ENCODE measurements around the gene ITPR2. TPM values are rescaled to one million over a fixed set of nuclear protein-coding genes. Genes with fewer than 3 reads are reported as not detected.

ITPR2 gene
- total RNA-seq, 1 donor from 2014 or later = 15.8 TPM

DNA sequence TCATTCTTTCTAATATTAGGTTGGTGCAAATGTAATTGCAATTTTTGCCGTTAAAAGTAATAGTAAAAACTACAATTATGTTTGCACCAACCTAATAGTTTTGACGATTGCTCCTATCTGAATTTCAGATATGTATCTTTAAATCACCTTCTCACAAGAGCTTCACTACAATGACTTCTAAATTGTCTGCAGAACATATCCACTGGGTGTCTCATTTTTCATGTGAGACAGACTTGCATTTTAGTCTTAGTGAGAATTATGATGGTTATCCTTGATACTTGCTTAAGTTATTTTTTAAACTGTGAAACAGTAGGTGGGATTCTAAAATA, 84.6 kb downstream of the ITPR2 start:
- TF ChIP-seq CTCF (IDR thresholded peaks at IDR 0.05; ENCODE audit: borderline replicate concordance) = no peak
- intact Hi-C loops (cut with micrococcal nuclease) = no loop called here
- Histone ChIP-seq H3K4me1 (peaks cover 10% of the 10 kb centered on the region), H3K9me3 (replicated peaks) (no peaks in the 10 kb centered on the region), H3K36me3 (no peaks in the 10 kb centered on the region), H3K27ac (replicated peaks) (no peak overlapping the region), H3K27me3 (ENCODE audit: low read depth) (no peaks in the 10 kb centered on the region), H3K4me3 (no peak overlapping the region)
- DNase-seq = no peak

- H3K27ac ChIP-seq (replicated peaks) = no peak overlapping the region
- intact Hi-C loops (cut with micrococcal nuclease) = no loop called here
Measured at GRCh38 chr12:26746121-26746714, 86.8 kb downstream of the ITPR2 start.

GRCh38 chr12:26744697-26745440, 88.1 kb downstream of the ITPR2 start:
- H3K27ac ChIP-seq (replicated peaks) = no peak overlapping the region
- no peaks in the 10 kb centered on the region for H3K9me3 ChIP-seq (replicated peaks)
- H3K36me3 ChIP-seq = no peaks in the 10 kb centered on the region
- peaks cover 25% of the 10 kb centered on the region for H3K4me1 ChIP-seq
- no peak for TF ChIP-seq CTCF (IDR thresholded peaks at IDR 0.05; ENCODE audit: borderline replicate concordance)
- H3K4me3 ChIP-seq = no peak overlapping the region
- intact Hi-C loops (cut with micrococcal nuclease) = no loop called here
- no peak for DNase-seq
- H3K27me3 ChIP-seq (ENCODE audit: low read depth) = no peaks in the 10 kb centered on the region

More at GRCh38 chr12:26746121-26746714, 86.8 kb downstream of the ITPR2 start:
- TF ChIP-seq CTCF (IDR thresholded peaks at IDR 0.05; ENCODE audit: borderline replicate concordance) = no peak
- Histone ChIP-seq H3K9me3 (replicated peaks) (no peaks in the 10 kb centered on the region), H3K4me1 (peaks cover 20% of the 10 kb centered on the region), H3K27me3 (ENCODE audit: low read depth) (no peaks in the 10 kb centered on the region), H3K36me3 (no peaks in the 10 kb centered on the region), H3K4me3 (no peak overlapping the region)
- no peak for DNase-seq

DNA sequence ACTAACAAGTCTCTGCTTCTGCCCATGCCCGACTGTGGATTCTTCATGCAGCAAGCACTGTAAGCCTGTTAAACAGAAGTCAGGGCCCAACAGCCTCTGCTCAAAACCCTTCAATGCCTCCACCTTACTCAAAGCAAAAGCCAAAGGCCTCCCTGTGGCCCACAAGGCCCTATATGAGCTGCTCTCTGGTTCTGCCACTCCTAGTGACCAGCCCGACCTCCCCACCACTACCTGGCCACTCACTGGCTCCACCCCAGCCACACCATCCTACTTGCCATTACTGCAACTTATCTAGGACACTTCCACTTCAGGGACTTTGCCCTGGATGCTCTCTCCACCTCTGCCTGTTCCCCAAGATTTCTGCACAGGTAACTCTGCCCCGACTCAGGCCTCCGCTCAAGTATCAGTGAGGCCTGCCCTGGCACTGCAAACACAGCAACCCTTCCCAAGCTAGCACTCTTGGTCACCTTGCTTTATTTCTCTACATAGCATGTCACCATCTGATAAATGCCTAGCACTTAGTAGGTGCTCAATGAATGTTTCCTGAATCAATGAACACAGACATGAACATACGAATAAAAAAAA, 88.9 kb downstream of the ITPR2 start:
- Histone ChIP-seq H3K27ac (replicated peaks) (no peak overlapping the region), H3K4me1 (peaks cover 25% of the 10 kb centered on the region), H3K27me3 (ENCODE audit: low read depth) (no peaks in the 10 kb centered on the region), H3K36me3 (no peaks in the 10 kb centered on the region), H3K9me3 (replicated peaks) (peaks cover 3% of the 10 kb centered on the region), H3K4me3 (no peak overlapping the region)
- intact Hi-C loops (cut with micrococcal nuclease) = no loop called here
- TF ChIP-seq CTCF (IDR thresholded peaks at IDR 0.05; ENCODE audit: borderline replicate concordance) = no peak
- no peak for DNase-seq

- intact Hi-C loops (cut with micrococcal nuclease) = no loop called here
- Histone ChIP-seq H3K4me1 (peaks cover 25% of the 10 kb centered on the region), H3K4me3 (no peak overlapping the region), H3K9me3 (replicated peaks) (peaks cover 11% of the 10 kb centered on the region), H3K36me3 (no peaks in the 10 kb centered on the region), H3K27ac (replicated peaks) (no peak overlapping the region), H3K27me3 (ENCODE audit: low read depth) (no peaks in the 10 kb centered on the region)
- TF ChIP-seq CTCF (IDR thresholded peaks at IDR 0.05; ENCODE audit: borderline replicate concordance) = no peak
- DNase-seq = no peak
Measured at GRCh38 chr12:26741584-26742227, 91.3 kb downstream of the ITPR2 start.
